HUDEP-2 (cell line): Measurements from ENCODE around the gene ORM2.
"Not testable (repeated sequence)": the region's sequence is repeated elsewhere in the genome, so short reads cannot be mapped to it uniquely, and the experiment has no call there.

Experiments used
- DNase-seq, 76 experiments: peaks; one replicate each; lab custom pipeline; 2025; ENCODE audit not compliant: unreplicated experiment in 76 of 76; lab: John Stamatoyannopoulos, UW

The ORM2 gene

GRCh38 chr9:114328937-114329624 is 588 bp upstream of the ORM2 start:
- DNase-seq, result not testable (repeated sequence)

GRCh38 chr9:114330636-114331035 is 967 bp downstream of the ORM2 start:
- DNase-seq, result no peak

GRCh38 chr9:114331229-114332195 is 1.8 kb downstream of the ORM2 start:
- DNase-seq, result not testable (repeated sequence)

GRCh38 chr9:114332474-114333040 is 2.9 kb downstream of the ORM2 start:
- not testable (repeated sequence) for DNase-seq

- DNase-seq, result not testable (repeated sequence)
Observed at GRCh38 chr9:114333718-114334117, 4.0 kb downstream of the ORM2 start.

- no peak for DNase-seq
Observed at GRCh38 chr9:114334490-114334889, 4.8 kb downstream of the ORM2 start.

- no peak for DNase-seq
Observed at GRCh38 chr9:114335745-114336144, 6.1 kb downstream of the ORM2 start.

- no peak for DNase-seq
Observed at GRCh38 chr9:114336157-114336556, 6.5 kb downstream of the ORM2 start.

GRCh38 chr9:114336699-114337395 is 7.2 kb downstream of the ORM2 start:
- DNase-seq, result no peak

GRCh38 chr9:114338187-114338586 is 8.5 kb downstream of the ORM2 start:
- DNase-seq, result no peak

- peak in 24 of 76 experiments; percentile 0 to 48 (median 12) for DNase-seq
Observed at GRCh38 chr9:114339130-114339908, 9.7 kb downstream of the ORM2 start.

GRCh38 chr9:114341152-114341830 is 11.6 kb downstream of the ORM2 start:
- no peak for DNase-seq

- no peak for DNase-seq
Observed at GRCh38 chr9:114341991-114342390, 12.3 kb downstream of the ORM2 start.

GRCh38 chr9:114342755-114343440 is 13.2 kb downstream of the ORM2 start:
- no peak for DNase-seq

- DNase-seq, result no peak
Observed at GRCh38 chr9:114343471-114344187, 14.0 kb downstream of the ORM2 start.

- DNase-seq, result no peak
Observed at GRCh38 chr9:114344188-114344566, 14.5 kb downstream of the ORM2 start.

- DNase-seq, result no peak
Observed at GRCh38 chr9:114344692-114345091, 15.0 kb downstream of the ORM2 start.

GRCh38 chr9:114345493-114346065 is 15.9 kb downstream of the ORM2 start:
- no peak for DNase-seq
